ENCODE measurements around the gene GTPBP10.

GRCh38 chr7:90334193-90334843 lies 12.2 kb upstream of the GTPBP10 start:
- TF ChIP-seq CTCF (IDR thresholded peaks at IDR 0.05; ENCODE audit: low read depth, low read length, poor library complexity, severe bottlenecking): no peak
- TF ChIP-seq EZH2phosphoT487 (IDR thresholded peaks at IDR 0.05; ENCODE audit: borderline replicate concordance, low read length): no peak

Measured in DOHH2 (cell line).